HG03565 (cell line): ENCODE results near the gene AGRP.
"Not testable (repeated sequence)": the region's sequence is repeated elsewhere in the genome, so short reads cannot be mapped to it uniquely, and the experiment has no call there.

ENCODE experiments used
- ATAC-seq: cut with Tn5 transposase; IDR thresholded peaks from one replicate; pipeline ENCODE4 v1.9.1; 2021; ENCODE audit warnings: mild to moderate bottlenecking, moderate library complexity; ENCODE audit not compliant: unreplicated experiment

AGRP gene

GRCh38 chr16:67504031-67505021 lies 21.0 kb upstream of the AGRP start:
- ATAC-seq: no peak

- ATAC-seq: no peak
Observed at GRCh38 chr16:67499106-67499505, 15.8 kb upstream of the AGRP start.

GRCh38 chr16:67490335-67491096 lies 7.2 kb upstream of the AGRP start:
- no peak for ATAC-seq

- ATAC-seq: no peak
Observed at GRCh38 chr16:67489401-67490083, 6.2 kb upstream of the AGRP start.

- not testable (repeated sequence) for ATAC-seq
Observed at GRCh38 chr16:67487561-67487960, 4.2 kb upstream of the AGRP start.

- ATAC-seq: no peak
Observed at GRCh38 chr16:67486805-67487204, 3.5 kb upstream of the AGRP start.

- ATAC-seq: no peak
Observed at GRCh38 chr16:67483731-67484525, 581 bp upstream of the AGRP start.

- ATAC-seq: no peak
Observed at GRCh38 chr16:67482233-67482924, 968 bp downstream of the AGRP start.

GRCh38 chr16:67481561-67482232 lies 1.6 kb downstream of the AGRP start:
- no peak for ATAC-seq

GRCh38 chr16:67480833-67481560 lies 2.4 kb downstream of the AGRP start, which contains the start of gene ATP6V0D1:
TSS of gene ATP6V0D1 (minus strand) at chr16:67481157. CDS start at chr16:67481086, 71 bp downstream.
- peak; percentile 89 for ATAC-seq

- no peak for ATAC-seq
Observed at GRCh38 chr16:67477960-67478554, 5.3 kb downstream of the AGRP start.

GRCh38 chr16:67474551-67475455 lies 8.5 kb downstream of the AGRP start:
- no peak for ATAC-seq

- no peak for ATAC-seq
Observed at GRCh38 chr16:67471758-67472384, 11.5 kb downstream of the AGRP start.

GRCh38 chr16:67470359-67470758 lies 13.0 kb downstream of the AGRP start:
- ATAC-seq: no peak

- ATAC-seq: no peak
Observed at GRCh38 chr16:67468731-67469130, 14.6 kb downstream of the AGRP start.

- no peak for ATAC-seq
Observed at GRCh38 chr16:67466581-67466980, 16.8 kb downstream of the AGRP start.

GRCh38 chr16:67464565-67464964 lies 18.8 kb downstream of the AGRP start:
- no peak for ATAC-seq
